Loucy (cell line): Measurements from ENCODE around the gene TLN1.

Experiments used
- EZH2phosphoT487 ChIP-seq: fragments of 200-600 bp; IDR thresholded peaks from 2 replicates; pipeline ENCODE4 v1.6.1; 2018; ENCODE audit warnings: antibody characterized with exemption, mild to moderate bottlenecking, moderate library complexity, borderline replicate concordance
- TF ChIP-seq, protein P1 (sequence below): fragments of 200-600 bp; sonication (generic); conservative IDR thresholded peaks from 2 replicates; pipeline ENCODE4 v1.5.1; 2014; ENCODE audit warnings: mild to moderate bottlenecking, antibody characterized with exemption, low read length

GRCh38 chr9:35673132-35674024 lies 58.6 kb downstream of the TLN1 start, which contains the start of gene CA9:
- TF ChIP-seq, protein P1, sequence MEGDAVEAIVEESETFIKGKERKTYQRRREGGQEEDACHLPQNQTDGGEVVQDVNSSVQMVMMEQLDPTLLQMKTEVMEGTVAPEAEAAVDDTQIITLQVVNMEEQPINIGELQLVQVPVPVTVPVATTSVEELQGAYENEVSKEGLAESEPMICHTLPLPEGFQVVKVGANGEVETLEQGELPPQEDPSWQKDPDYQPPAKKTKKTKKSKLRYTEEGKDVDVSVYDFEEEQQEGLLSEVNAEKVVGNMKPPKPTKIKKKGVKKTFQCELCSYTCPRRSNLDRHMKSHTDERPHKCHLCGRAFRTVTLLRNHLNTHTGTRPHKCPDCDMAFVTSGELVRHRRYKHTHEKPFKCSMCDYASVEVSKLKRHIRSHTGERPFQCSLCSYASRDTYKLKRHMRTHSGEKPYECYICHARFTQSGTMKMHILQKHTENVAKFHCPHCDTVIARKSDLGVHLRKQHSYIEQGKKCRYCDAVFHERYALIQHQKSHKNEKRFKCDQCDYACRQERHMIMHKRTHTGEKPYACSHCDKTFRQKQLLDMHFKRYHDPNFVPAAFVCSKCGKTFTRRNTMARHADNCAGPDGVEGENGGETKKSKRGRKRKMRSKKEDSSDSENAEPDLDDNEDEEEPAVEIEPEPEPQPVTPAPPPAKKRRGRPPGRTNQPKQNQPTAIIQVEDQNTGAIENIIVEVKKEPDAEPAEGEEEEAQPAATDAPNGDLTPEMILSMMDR, result no peak
- no peak for TF ChIP-seq EZH2phosphoT487
